ENCODE results near the gene SSC5D. TPM values are rescaled to one million over a fixed set of nuclear protein-coding genes. Genes with fewer than 3 reads are reported as not detected.

The SSC5D gene
- total and polyA plus RNA-seq, 9 of the 15 experiments (the other 6 are each of a cell fraction or from before 2014, with no cell fraction given) = 0.04 to 0.71 (median 0.14) TPM; not detected in 2

DNA sequence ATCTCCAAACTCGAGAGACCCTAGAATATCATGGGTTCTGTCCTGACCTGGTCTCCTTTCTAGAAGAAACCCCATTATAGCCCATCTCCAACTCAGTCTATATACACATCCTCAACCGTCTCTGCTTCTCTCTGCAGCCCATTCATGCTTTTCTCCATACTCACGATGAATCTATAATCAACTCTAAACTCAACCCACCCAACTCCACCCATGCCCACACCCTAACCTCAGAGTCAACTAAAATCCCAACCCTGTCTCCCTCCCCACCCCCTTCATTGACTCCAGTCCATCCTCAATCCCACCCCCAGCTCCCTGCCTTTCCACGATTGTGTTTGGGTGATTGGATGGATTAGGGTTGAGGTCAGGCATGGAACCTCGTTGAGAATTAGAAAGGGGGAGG is 55.3 kb downstream of the SSC5D start:
- FAIRE-seq = no peak
- POLR2A ChIA-PET = interaction anchor here (0.6 to 0.7 kb wide), 2 partner anchors 29 to 94 kb away, joined by 3 read pairs; no protein-coding TSS in a partner anchor
- Histone ChIP-seq H4K20me1 (replicated peaks; ENCODE audit: control insufficient read depth, insufficient read depth, low read length) (no peaks in the 10 kb centered on the region), H3K9ac (ENCODE audit: insufficient read depth in 1 of 2, low read depth in 2 of 2, low read length in 2 of 2) (no peak overlapping the region), H2AFZ (ENCODE audit: low read depth, low read length) (no peak overlapping the region), H3K4me3 (no peak overlapping the region), H3K27me3 (ENCODE audit: control insufficient read depth in 2 of 2, insufficient read depth in 2 of 2, low read length in 2 of 2) (no peaks in the 10 kb centered on the region), H3K4me1 (replicated peaks in 1 of 2; ENCODE audit: control insufficient read depth in 2 of 2, insufficient read depth in 2 of 2, low read length in 2 of 2) (peaks cover 39 to 61% of the 10 kb centered on the region in 2 experiments), H3K79me2 (ENCODE audit: control insufficient read depth, insufficient read depth, low read length) (no peaks in the 10 kb centered on the region), H3K27ac (ENCODE audit: extremely low read depth, low read depth, low read length) (no peak overlapping the region), H3K4me2 (ENCODE audit: insufficient read depth, low read length) (no peak overlapping the region), H3K36me3 (ENCODE audit: control insufficient read depth, insufficient read depth, low read length) (no peaks in the 10 kb centered on the region), H3K9me3 (replicated peaks; ENCODE audit: control insufficient read depth, insufficient read depth, low read depth, low read length) (no peaks in the 10 kb centered on the region), H3K9me1 (ENCODE audit: control insufficient read depth, insufficient read depth, low read length) (peaks cover 4% of the 10 kb centered on the region)
- 5% methylated on average over 5 of the region's 5 CpGs for WGBS (ENCODE audit: insufficient coverage, low coverage, missing lambda C conversion rate)
- in situ Hi-C loops (cut with MboI) (no loop called here), intact Hi-C loops (cut with micrococcal nuclease) (no loop called here)
- DNase-seq (ENCODE audit: extremely low read depth in 1 of 4, low spot score in 3 of 4) = no peak
- no peak for ATAC-seq
- TF ChIP-seq SETDB1 (IDR thresholded peaks at IDR 0.05; ENCODE audit: low read length) = no peak
- no peak for TF ChIP-seq ZNF311 (CRISPR knock-in tag; IDR thresholded peaks at IDR 0.05)
- 0 out of 4 replicates have a peak, but pooled peaks of 1 of the 2 experiments have one; percentile 8 for TF ChIP-seq KDM1A (IDR thresholded peaks at IDR 0.05)
- TF ChIP-seq MCM3 (IDR thresholded peaks at IDR 0.05) = no peak
- BruUV-seq (replicated peaks) = no TSS peak
- CTCF ChIA-PET (ENCODE audit: low intra/inter-chr PET ratio) = no interaction called here

DNA sequence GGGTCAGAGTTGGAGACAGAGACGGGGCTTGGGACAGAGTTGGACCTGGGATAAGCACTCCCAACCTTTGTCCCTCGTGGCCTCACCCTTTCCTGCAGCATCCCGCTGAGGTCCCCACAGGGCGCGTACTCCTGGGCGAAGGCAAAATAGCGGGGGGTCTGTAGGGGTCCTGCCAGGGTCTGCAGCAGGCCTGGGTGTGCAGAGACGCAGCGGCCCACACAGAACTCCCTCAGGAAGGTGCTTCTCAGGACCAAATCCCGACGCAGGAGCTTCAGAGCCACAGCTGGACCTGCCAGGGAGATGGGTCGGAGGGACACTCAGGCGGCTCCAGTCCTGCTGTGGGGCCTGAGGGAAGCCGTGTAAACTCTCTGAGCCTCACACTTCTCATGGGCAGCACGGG is 55.8 kb downstream of the SSC5D start:
- CTCF ChIA-PET (ENCODE audit: low intra/inter-chr PET ratio) = no interaction called here
- ATAC-seq = no peak
- POLR2A ChIA-PET = interaction anchor here (0.7 kb wide), 1 partner anchor 29 kb away, joined by 3 read pairs; no protein-coding TSS in a partner anchor
- Histone ChIP-seq H3K79me2 (ENCODE audit: control insufficient read depth, insufficient read depth, low read length) (no peaks in the 10 kb centered on the region), H3K9me1 (ENCODE audit: control insufficient read depth, insufficient read depth, low read length) (peaks cover 4% of the 10 kb centered on the region), H3K9me3 (replicated peaks; ENCODE audit: control insufficient read depth, insufficient read depth, low read depth, low read length) (no peaks in the 10 kb centered on the region), H3K4me1 (replicated peaks in 1 of 2; ENCODE audit: control insufficient read depth in 2 of 2, insufficient read depth in 2 of 2, low read length in 2 of 2) (peaks cover 39 to 61% of the 10 kb centered on the region in 2 experiments), H3K4me3 (no peak overlapping the region), H3K27me3 (ENCODE audit: control insufficient read depth in 2 of 2, insufficient read depth in 2 of 2, low read length in 2 of 2) (no peaks in the 10 kb centered on the region), H3K4me2 (ENCODE audit: insufficient read depth, low read length) (no peak overlapping the region; the same call in 1 of the 2 replicates), H2AFZ (ENCODE audit: low read depth, low read length) (no peak overlapping the region; the same call in 1 of the 2 replicates), H3K9ac (ENCODE audit: insufficient read depth in 1 of 2, low read depth in 2 of 2, low read length in 2 of 2) (peak overlapping the region in 1 of 2 experiments; percentile 52; a peak in 2 of 4 replicates), H3K36me3 (ENCODE audit: control insufficient read depth, insufficient read depth, low read length) (no peaks in the 10 kb centered on the region), H4K20me1 (replicated peaks; ENCODE audit: control insufficient read depth, insufficient read depth, low read length) (no peaks in the 10 kb centered on the region), H3K27ac (ENCODE audit: extremely low read depth, low read depth, low read length) (no peak overlapping the region)
- DNase-seq (ENCODE audit: extremely low read depth in 1 of 4, low spot score in 3 of 4) = no peak
- intact Hi-C loops (cut with micrococcal nuclease) (no loop called here), in situ Hi-C loops (cut with MboI) (no loop called here)
- BruUV-seq (replicated peaks) = no TSS peak
- no peak for FAIRE-seq
- WGBS (ENCODE audit: insufficient coverage, low coverage, missing lambda C conversion rate) = 46% methylated on average over 12 of the region's 15 CpGs
- TF ChIP-seq BCOR (IDR thresholded peaks at IDR 0.05) (no peak), ZNF143 (CRISPR knock-in tag; IDR thresholded peaks at IDR 0.05) (0 out of 2 replicates have a peak, but pooled peaks have one; percentile 34), SIX5 (IDR thresholded peaks at IDR 0.05; ENCODE audit: borderline replicate concordance in 1 of 2, insufficient read depth in 1 of 2, low read depth in 1 of 2, low read length in 2 of 2) (no peak), ZBTB7A (IDR thresholded peaks at IDR 0.05; ENCODE audit: borderline replicate concordance, control insufficient read depth, low read depth, low read length) (peak; percentile 62; the same call in 1 of the 2 replicates)
- TF ChIP-seq, protein P1, sequence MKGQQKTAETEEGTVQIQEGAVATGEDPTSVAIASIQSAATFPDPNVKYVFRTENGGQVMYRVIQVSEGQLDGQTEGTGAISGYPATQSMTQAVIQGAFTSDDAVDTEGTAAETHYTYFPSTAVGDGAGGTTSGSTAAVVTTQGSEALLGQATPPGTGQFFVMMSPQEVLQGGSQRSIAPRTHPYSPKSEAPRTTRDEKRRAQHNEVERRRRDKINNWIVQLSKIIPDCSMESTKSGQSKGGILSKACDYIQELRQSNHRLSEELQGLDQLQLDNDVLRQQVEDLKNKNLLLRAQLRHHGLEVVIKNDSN (CRISPR knock-in tag; IDR thresholded peaks at IDR 0.05) = peak; percentile 30; the same call in 1 of the 2 replicates
- TF ChIP-seq, protein P2, sequence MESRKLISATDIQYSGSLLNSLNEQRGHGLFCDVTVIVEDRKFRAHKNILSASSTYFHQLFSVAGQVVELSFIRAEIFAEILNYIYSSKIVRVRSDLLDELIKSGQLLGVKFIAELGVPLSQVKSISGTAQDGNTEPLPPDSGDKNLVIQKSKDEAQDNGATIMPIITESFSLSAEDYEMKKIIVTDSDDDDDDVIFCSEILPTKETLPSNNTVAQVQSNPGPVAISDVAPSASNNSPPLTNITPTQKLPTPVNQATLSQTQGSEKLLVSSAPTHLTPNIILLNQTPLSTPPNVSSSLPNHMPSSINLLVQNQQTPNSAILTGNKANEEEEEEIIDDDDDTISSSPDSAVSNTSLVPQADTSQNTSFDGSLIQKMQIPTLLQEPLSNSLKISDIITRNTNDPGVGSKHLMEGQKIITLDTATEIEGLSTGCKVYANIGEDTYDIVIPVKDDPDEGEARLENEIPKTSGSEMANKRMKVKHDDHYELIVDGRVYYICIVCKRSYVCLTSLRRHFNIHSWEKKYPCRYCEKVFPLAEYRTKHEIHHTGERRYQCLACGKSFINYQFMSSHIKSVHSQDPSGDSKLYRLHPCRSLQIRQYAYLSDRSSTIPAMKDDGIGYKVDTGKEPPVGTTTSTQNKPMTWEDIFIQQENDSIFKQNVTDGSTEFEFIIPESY (CRISPR knock-in tag; IDR thresholded peaks at IDR 0.05) = peak; percentile 75; the same call in 1 of the 2 replicates
